Calu3 (cell line): Measurements from ENCODE around the gene KCNQ5. TPM values are rescaled to one million over a fixed set of nuclear protein-coding genes. Genes with fewer than 3 reads are reported as not detected.

ENCODE experiments used
- BruUV-seq: library from RNA; stranded (reverse); fragments of 400-500 nt; replicated peaks from 2 replicates; lab custom pipeline; 2021; lab: Mats Ljungman, UMichigan
- CTCF ChIA-PET: fragments of 300-600 bp; sonication (Branson Sonifier 250); formaldehyde crosslinking; loops from one replicate; lab custom pipeline; 2022; ENCODE audit warnings: antibody characterized with exemption; lab: Charles Lee
- DNase-seq: peaks from one replicate; pipeline ENCODE4 v3.0.0; 2022
- H3K27ac Mint-ChIP-seq: one replicate; pipeline ENCODE4 v1.8.0; 2022; ENCODE audit warnings: mixed read lengths; ENCODE audit not compliant: unreplicated experiment
- H3K27me3 Mint-ChIP-seq: one replicate; pipeline ENCODE4 v1.8.0; 2022; ENCODE audit warnings: mixed read lengths; ENCODE audit not compliant: unreplicated experiment
- H3K36me3 Mint-ChIP-seq: one replicate; pipeline ENCODE4 v1.8.0; 2022; ENCODE audit warnings: mild to moderate bottlenecking, moderate library complexity, mixed read lengths; ENCODE audit not compliant: insufficient read depth, unreplicated experiment
- H3K4me1 Mint-ChIP-seq: one replicate; pipeline ENCODE4 v1.8.0; 2022; ENCODE audit warnings: mild to moderate bottlenecking, low read depth, mixed read lengths; ENCODE audit not compliant: unreplicated experiment
- H3K4me3 Mint-ChIP-seq: one replicate; pipeline ENCODE4 v1.8.0; 2022; ENCODE audit warnings: mild to moderate bottlenecking, low read depth, moderate library complexity, mixed read lengths; ENCODE audit not compliant: unreplicated experiment
- H3K9me3 Mint-ChIP-seq: one replicate; pipeline ENCODE4 v1.8.0; 2022; ENCODE audit warnings: low read depth, mixed read lengths; ENCODE audit not compliant: unreplicated experiment
- CTCF ChIP-seq: fragments of 200-600 bp; IDR thresholded peaks from one replicate; pipeline ENCODE4 v1.8.0; 2022; ENCODE audit warnings: antibody characterized with exemption; ENCODE audit not compliant: unreplicated experiment
- intact Hi-C: fragments of 100-400 bp; cut with micrococcal nuclease; formaldehyde crosslinking; loops from one replicate; pipeline ENCODE4 v1.10.0; 2022; ENCODE audit not compliant: unreplicated experiment
- total RNA-seq: library from RNA; stranded (reverse); gene quantifications from 2 replicates; pipeline ENCODE4 v1.2.3, GENCODE V29; 2022

KCNQ5 gene
- total RNA-seq, 1 experiment from 2014 or later = not detected

DNA sequence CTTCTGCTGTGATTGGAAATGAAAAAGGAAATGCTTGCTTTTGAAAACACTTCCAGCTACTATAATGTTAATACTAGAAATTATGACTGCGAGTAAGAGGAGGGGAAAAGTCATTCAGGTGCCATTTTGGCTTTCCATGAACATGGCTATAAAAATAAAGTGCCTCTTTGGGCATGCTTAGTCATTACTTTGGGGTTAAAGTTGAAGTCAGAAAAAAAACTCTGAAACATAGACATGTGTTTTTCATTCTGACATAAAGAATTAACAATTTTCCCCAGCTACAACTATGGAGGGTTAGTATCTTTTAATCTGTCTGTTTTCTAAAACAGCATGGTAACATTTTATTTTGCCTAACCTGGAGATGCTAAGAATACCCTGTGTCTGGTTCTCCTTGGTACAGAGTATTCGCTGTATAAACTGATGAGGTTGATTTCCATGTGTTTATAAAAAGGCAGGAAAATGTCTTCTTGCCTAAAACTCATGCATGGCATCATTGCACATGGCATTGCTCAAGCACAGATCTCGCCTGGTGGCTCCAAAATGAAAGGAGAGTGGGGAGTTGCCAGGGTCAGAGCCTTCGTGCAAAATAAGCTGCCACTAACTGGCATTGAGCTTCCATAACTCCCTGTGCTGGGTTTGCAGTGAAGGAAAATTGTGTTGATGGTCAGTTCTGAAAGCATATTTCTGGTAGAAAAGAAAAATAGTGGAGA lies 188.9 kb downstream of the KCNQ5 start:
- Mint-ChIP-seq H3K27me3 (no peaks in the 10 kb centered on the region), H3K36me3 (no peaks in the 10 kb centered on the region), H3K4me1 (no peaks in the 10 kb centered on the region), H3K4me3 (no peak overlapping the region), H3K9me3 (no peaks in the 10 kb centered on the region), H3K27ac (no peak overlapping the region)
- no peak for DNase-seq
- no TSS peak for BruUV-seq
- intact Hi-C loops = no loop called here
- CTCF ChIA-PET = no interaction called here
- TF ChIP-seq CTCF = no peak

DNA sequence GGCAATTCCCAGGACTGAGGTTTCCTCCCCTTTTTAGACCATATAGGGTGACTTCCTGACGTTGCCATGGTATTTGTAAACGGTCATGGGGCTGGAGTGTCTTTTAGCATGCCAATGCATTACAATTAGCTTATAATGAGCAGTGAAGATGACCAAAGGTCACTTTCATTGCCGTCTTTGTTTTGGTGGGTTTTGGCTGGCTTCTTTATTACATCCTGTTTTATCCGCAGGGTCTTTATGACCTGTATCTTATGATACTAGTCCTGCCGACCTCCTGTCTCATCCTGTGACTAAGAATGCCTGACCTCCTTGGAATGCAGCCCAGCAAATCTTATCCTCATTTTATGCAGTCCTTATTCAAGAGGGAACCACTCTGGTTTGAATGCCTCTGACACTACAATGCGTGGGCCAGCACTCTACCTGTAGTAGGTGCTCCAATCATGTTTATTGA lies 190.1 kb downstream of the KCNQ5 start:
- BruUV-seq = no TSS peak
- no peak overlapping the region for H3K27ac Mint-ChIP-seq
- no peak overlapping the region for H3K4me3 Mint-ChIP-seq
- no peak for TF ChIP-seq CTCF
- no peaks in the 10 kb centered on the region for H3K36me3 Mint-ChIP-seq
- no peaks in the 10 kb centered on the region for H3K4me1 Mint-ChIP-seq
- intact Hi-C loops = no loop called here
- no peaks in the 10 kb centered on the region for H3K9me3 Mint-ChIP-seq
- no peak for DNase-seq
- CTCF ChIA-PET = no interaction called here
- H3K27me3 Mint-ChIP-seq = no peaks in the 10 kb centered on the region

- CTCF ChIA-PET = no interaction called here
- DNase-seq = no peak
- intact Hi-C loops = no loop called here
- Mint-ChIP-seq H3K27me3 (no peaks in the 10 kb centered on the region), H3K4me1 (no peaks in the 10 kb centered on the region), H3K4me3 (no peak overlapping the region), H3K27ac (no peak overlapping the region), H3K36me3 (no peaks in the 10 kb centered on the region), H3K9me3 (no peaks in the 10 kb centered on the region)
- BruUV-seq = no TSS peak
- no peak for TF ChIP-seq CTCF
Measured at GRCh38 chr6:72813807-72814596, 192.1 kb downstream of the KCNQ5 start.

DNA sequence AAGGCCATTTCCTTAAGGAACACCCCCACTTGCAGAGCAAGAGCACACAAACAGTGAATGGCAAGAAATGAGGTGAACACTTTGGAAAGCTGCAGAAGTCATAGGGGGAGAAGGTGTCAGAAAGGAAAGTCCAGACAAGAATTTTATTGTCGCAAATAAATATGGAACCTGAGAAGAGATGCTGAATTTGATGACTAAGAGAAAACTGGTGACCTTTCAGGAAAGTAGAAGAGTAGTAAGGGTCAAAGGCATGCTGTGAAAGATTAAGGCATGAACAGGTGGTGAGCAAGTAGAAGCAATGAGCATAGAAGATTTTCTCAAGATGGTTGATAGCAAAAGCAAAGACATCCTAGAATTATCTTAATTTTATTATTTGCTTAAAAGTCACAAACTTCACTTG lies 194.2 kb downstream of the KCNQ5 start:
- BruUV-seq = no TSS peak
- H3K36me3 Mint-ChIP-seq = no peaks in the 10 kb centered on the region
- no peaks in the 10 kb centered on the region for H3K27me3 Mint-ChIP-seq
- H3K27ac Mint-ChIP-seq = no peak overlapping the region
- TF ChIP-seq CTCF = no peak
- CTCF ChIA-PET = no interaction called here
- H3K4me3 Mint-ChIP-seq = no peak overlapping the region
- intact Hi-C loops = no loop called here
- H3K9me3 Mint-ChIP-seq = no peaks in the 10 kb centered on the region
- DNase-seq = no peak
- H3K4me1 Mint-ChIP-seq = no peaks in the 10 kb centered on the region
